PC-3 (cell line): ENCODE data around the gene TMEM140. TPM values are rescaled to one million over a fixed set of nuclear protein-coding genes. Genes with fewer than 3 reads are reported as not detected.

Source experiments
- ATAC-seq: fragments of 200-7000 bp; cut with Tn5 transposase; 2 replicates; pipeline ENCODE4 v1.9.1; 2020; ENCODE audit warnings: mild to moderate bottlenecking, moderate library complexity
- BruUV-seq: library from RNA; stranded (reverse); fragments of 400-500 nt; replicated peaks from 2 replicates; lab custom pipeline; 2021; lab: Mats Ljungman, UMichigan
- CTCF ChIA-PET: fragments of 300-600 bp; sonication (Branson Sonifier 250); formaldehyde crosslinking; loops from one replicate; lab custom pipeline; 2022; ENCODE audit warnings: antibody characterized with exemption; lab: Charles Lee
- POLR2A ChIA-PET: fragments of 300-600 bp; sonication (Branson Sonifier 250); formaldehyde crosslinking; loops from one replicate; lab custom pipeline; 2022; ENCODE audit warnings: antibody characterized with exemption; ENCODE audit not compliant: unreplicated experiment; lab: Charles Lee
- DNase-seq: peaks from one replicate; pipeline ENCODE4 v3.0.0-alpha.2; 2015
- H2AFZ ChIP-seq: fragments of 300-600 bp; sonication (generic); 2 replicates; pipeline ENCODE4 v1.6.0; 2016; ENCODE audit warnings: antibody characterized with exemption, low read length
- H3F3A ChIP-seq: fragments of 300-600 bp; sonication (generic); one replicate; pipeline ENCODE4 v1.6.0; 2017; ENCODE audit warnings: antibody characterized with exemption, low read length, control low read depth, mild to moderate bottlenecking; ENCODE audit not compliant: unreplicated experiment
- H3K27ac ChIP-seq: fragments of 300-600 bp; sonication (generic); 2 replicates; pipeline ENCODE4 v1.5.1; 2016; ENCODE audit warnings: mild to moderate bottlenecking, low read length
- H3K27me3 ChIP-seq: fragments of 300-600 bp; sonication (generic); 2 replicates; pipeline ENCODE4 v1.6.1; 2016; ENCODE audit warnings: low read length, mixed read lengths
- H3K36me3 ChIP-seq: fragments of 300-600 bp; sonication (generic); 2 replicates; pipeline ENCODE4 v1.6.1; 2016; ENCODE audit warnings: low read depth, mixed run types, low read length, mixed read lengths
- H3K4me1 ChIP-seq: fragments of 300-600 bp; sonication (generic); 2 replicates; pipeline ENCODE4 v1.5.1; 2016; ENCODE audit warnings: low read length; ENCODE audit not compliant: insufficient read depth
- H3K4me2 ChIP-seq: fragments of 300-600 bp; sonication (generic); 2 replicates; pipeline ENCODE4 v1.6.0; 2016; ENCODE audit warnings: low read length
- H3K4me3 ChIP-seq: fragments of 300-600 bp; sonication (generic); 2 replicates; pipeline ENCODE4 v1.5.1; 2016; ENCODE audit warnings: mild to moderate bottlenecking, low read length, mixed read lengths
- H3K79me2 ChIP-seq: fragments of 300-600 bp; sonication (generic); 2 replicates; pipeline ENCODE4 v1.6.1; 2017; ENCODE audit warnings: low read length, mixed read lengths
- H3K9ac ChIP-seq: fragments of 300-600 bp; sonication (generic); 2 replicates; pipeline ENCODE4 v1.6.0; 2016; ENCODE audit warnings: mild to moderate bottlenecking, low read length
- H3K9me2 ChIP-seq: fragments of 300-600 bp; sonication (generic); replicated peaks from 2 replicates; pipeline ENCODE4 v1.6.1; 2016; ENCODE audit warnings: mixed run types, low read length, mixed read lengths
- H3K9me3 ChIP-seq: fragments of 300-600 bp; sonication (generic); 2 replicates; pipeline ENCODE4 v1.6.1; 2016; ENCODE audit warnings: low read length, mixed read lengths
- H4K20me1 ChIP-seq: fragments of 300-600 bp; sonication (generic); 2 replicates; pipeline ENCODE4 v1.6.1; 2016; ENCODE audit warnings: low read length, mixed read lengths
- EZH2 ChIP-seq: fragments of 300-600 bp; sonication (generic); IDR thresholded peaks from one replicate; pipeline ENCODE4 v1.6.1; 2017; ENCODE audit warnings: antibody characterized with exemption, mild to moderate bottlenecking, low read length; ENCODE audit not compliant: unreplicated experiment
- EZH2phosphoT487 ChIP-seq: fragments of 300-600 bp; sonication (generic); IDR thresholded peaks from 2 replicates; pipeline ENCODE4 v1.6.1; 2018; ENCODE audit warnings: mild to moderate bottlenecking, antibody characterized with exemption, low read length, borderline replicate concordance
- intact Hi-C: fragments of 100-400 bp; cut with micrococcal nuclease; formaldehyde crosslinking; loops from 2 replicates; pipeline ENCODE4 v1.9.0; 2023
- total RNA-seq: library from RNA; depleted of rRNA; stranded (reverse); fragments of >200 nt; gene quantifications from 2 replicates; pipeline ENCODE4 v1.2.3, GENCODE V29; 2014
- TF ChIP-seq, protein P1 (sequence below): fragments of 300-600 bp; sonication (generic); conservative IDR thresholded peaks from 2 replicates; pipeline ENCODE4 v1.5.1; 2017; ENCODE audit warnings: antibody characterized with exemption, low read depth, mild to moderate bottlenecking, low read length

TMEM140 gene
- total RNA-seq, 1 experiment from 2014 or later, result not detected

- Histone ChIP-seq H3K79me2 (no peaks in the 10 kb centered on the region), H3K27me3 (no peaks in the 10 kb centered on the region), H3K4me1 (no peaks in the 10 kb centered on the region), H3K9ac (no peak overlapping the region), H4K20me1 (no peaks in the 10 kb centered on the region), H3K9me3 (peaks cover 5% of the 10 kb centered on the region; the same call in 1 of the 2 replicates), H3K27ac (no peak overlapping the region), H3K9me2 (no peaks in the 10 kb centered on the region), H3F3A (no peaks in the 10 kb centered on the region), H3K4me2 (no peak overlapping the region), H2AFZ (no peak overlapping the region), H3K4me3 (no peak overlapping the region), H3K36me3 (no peaks in the 10 kb centered on the region)
- TF ChIP-seq, protein P1, sequence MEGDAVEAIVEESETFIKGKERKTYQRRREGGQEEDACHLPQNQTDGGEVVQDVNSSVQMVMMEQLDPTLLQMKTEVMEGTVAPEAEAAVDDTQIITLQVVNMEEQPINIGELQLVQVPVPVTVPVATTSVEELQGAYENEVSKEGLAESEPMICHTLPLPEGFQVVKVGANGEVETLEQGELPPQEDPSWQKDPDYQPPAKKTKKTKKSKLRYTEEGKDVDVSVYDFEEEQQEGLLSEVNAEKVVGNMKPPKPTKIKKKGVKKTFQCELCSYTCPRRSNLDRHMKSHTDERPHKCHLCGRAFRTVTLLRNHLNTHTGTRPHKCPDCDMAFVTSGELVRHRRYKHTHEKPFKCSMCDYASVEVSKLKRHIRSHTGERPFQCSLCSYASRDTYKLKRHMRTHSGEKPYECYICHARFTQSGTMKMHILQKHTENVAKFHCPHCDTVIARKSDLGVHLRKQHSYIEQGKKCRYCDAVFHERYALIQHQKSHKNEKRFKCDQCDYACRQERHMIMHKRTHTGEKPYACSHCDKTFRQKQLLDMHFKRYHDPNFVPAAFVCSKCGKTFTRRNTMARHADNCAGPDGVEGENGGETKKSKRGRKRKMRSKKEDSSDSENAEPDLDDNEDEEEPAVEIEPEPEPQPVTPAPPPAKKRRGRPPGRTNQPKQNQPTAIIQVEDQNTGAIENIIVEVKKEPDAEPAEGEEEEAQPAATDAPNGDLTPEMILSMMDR, result no peak
- TF ChIP-seq EZH2 (no peak), EZH2phosphoT487 (no peak)
- no peak for ATAC-seq
- intact Hi-C loops, result no loop called here
- ChIA-PET POLR2A (no interaction called here), CTCF (no interaction called here)
- no TSS peak for BruUV-seq
- DNase-seq, result no peak
These were observed 10.3 kb downstream of the TMEM140 start for GRCh38 chr7:135158141-135158655.

GRCh38 chr7:135158874-135159273 is 11.0 kb downstream of the TMEM140 start:
- H2AFZ ChIP-seq, result no peak overlapping the region
- H3K27me3 ChIP-seq, result no peaks in the 10 kb centered on the region
- H3K27ac ChIP-seq, result no peak overlapping the region
- ChIA-PET CTCF (no interaction called here), POLR2A (no interaction called here)
- no peaks in the 10 kb centered on the region for H3F3A ChIP-seq
- no peaks in the 10 kb centered on the region for H4K20me1 ChIP-seq
- H3K9me2 ChIP-seq, result no peaks in the 10 kb centered on the region
- intact Hi-C loops, result no loop called here
- DNase-seq (no peak), ATAC-seq (no peak)
- no peaks in the 10 kb centered on the region for H3K4me1 ChIP-seq
- no peak overlapping the region for H3K9ac ChIP-seq
- no peak overlapping the region for H3K4me3 ChIP-seq
- peaks cover 5% of the 10 kb centered on the region; the same call in 1 of the 2 replicates for H3K9me3 ChIP-seq
- H3K79me2 ChIP-seq, result no peaks in the 10 kb centered on the region
- TF ChIP-seq EZH2phosphoT487 (no peak), EZH2 (no peak)
- TF ChIP-seq, protein P1, result no peak
- no peaks in the 10 kb centered on the region; the same call in 1 of the 2 replicates for H3K36me3 ChIP-seq
- no peak overlapping the region for H3K4me2 ChIP-seq
- no TSS peak for BruUV-seq

- CTCF ChIA-PET, result no interaction called here
- ATAC-seq, result peak; percentile 43
These were observed 11.7 kb downstream of the TMEM140 start for GRCh38 chr7:135159359-135160085.

More at GRCh38 chr7:135159359-135160085, 11.7 kb downstream of the TMEM140 start:
- intact Hi-C loops, result no loop called here
- POLR2A ChIA-PET, result interaction anchor here (0.6 kb wide), 1 partner anchor 207 kb away, joined by 4 read pairs; no protein-coding TSS in a partner anchor
- no peak overlapping the region for H3K27ac ChIP-seq
- H3K79me2 ChIP-seq, result no peaks in the 10 kb centered on the region
- no peaks in the 10 kb centered on the region for H3K9me2 ChIP-seq
- H3K9me3 ChIP-seq, result peaks cover 5% of the 10 kb centered on the region; the same call in 1 of the 2 replicates
- no peaks in the 10 kb centered on the region; the same call in 1 of the 2 replicates for H3K36me3 ChIP-seq
- no peak for TF ChIP-seq EZH2phosphoT487
- no peak for TF ChIP-seq EZH2
- TF ChIP-seq, protein P1, result no peak
- no peak overlapping the region for H3K4me3 ChIP-seq
- H3F3A ChIP-seq, result no peaks in the 10 kb centered on the region
- no peaks in the 10 kb centered on the region for H3K27me3 ChIP-seq
- no peak overlapping the region for H3K9ac ChIP-seq
- H2AFZ ChIP-seq, result no peak overlapping the region
- no peaks in the 10 kb centered on the region for H3K4me1 ChIP-seq
- no peak for DNase-seq
- BruUV-seq, result no TSS peak
- H4K20me1 ChIP-seq, result no peaks in the 10 kb centered on the region
- no peak overlapping the region for H3K4me2 ChIP-seq
